ENCODE results near the gene KCNAB1.

GRCh38 chr3:156373095-156373494 lies 252.7 kb downstream of the KCNAB1 start:
- TF ChIP-seq POLR2AphosphoS5 (IDR thresholded peaks at IDR 0.05; ENCODE audit: insufficient read depth in 1 of 2, low read depth in 1 of 2) (no peak), CTCF (IDR thresholded peaks at IDR 0.05) (no peak)
